Duodenal mucosa (tissue), 2 donors: ENCODE measurements around the gene SCARB1.

Experiments
- H3K27ac ChIP-seq: one replicate; pipeline ENCODE4 v1.7.0; 2013; ENCODE audit warnings: low read depth, low read length
- H3K27me3 ChIP-seq, 2 donors: one replicate each; pipeline ENCODE4 v1.7.0; 2013; ENCODE audit warnings: low read length in 2 of 2, control low read depth in 1 of 2; ENCODE audit not compliant: insufficient read depth in 2 of 2, control insufficient read depth in 1 of 2
- H3K36me3 ChIP-seq, 2 donors: one replicate each; pipeline ENCODE4 v1.7.0; 2013; ENCODE audit warnings: low read length in 2 of 2, control low read depth in 1 of 2; ENCODE audit not compliant: insufficient read depth in 2 of 2, control insufficient read depth in 1 of 2
- H3K4me1 ChIP-seq, 2 donors: one replicate each; pipeline ENCODE4 v1.7.0; 2013; ENCODE audit warnings: low read length in 2 of 2, control low read depth in 1 of 2; ENCODE audit not compliant: insufficient read depth in 2 of 2, control insufficient read depth in 1 of 2
- H3K4me3 ChIP-seq, 2 donors: one replicate each; pipeline ENCODE4 v1.7.0; 2013; ENCODE audit warnings: low read length in 2 of 2, low read depth in 1 of 2
- H3K9ac ChIP-seq, 2 donors: one replicate each; pipeline ENCODE4 v1.7.0; 2013; ENCODE audit warnings: low read length in 2 of 2, low read depth in 1 of 2
- H3K9me3 ChIP-seq, 2 donors: one replicate each; pipeline ENCODE4 v1.7.0; 2013; ENCODE audit warnings: low read length in 2 of 2, control low read depth in 1 of 2; ENCODE audit not compliant: control insufficient read depth in 1 of 2

The SCARB1 gene

GRCh38 chr12:124800506-124800905 is 63.2 kb downstream of the SCARB1 start:
- no peaks in the 10 kb centered on the region for H3K27me3 ChIP-seq
- H3K9me3 ChIP-seq = no peaks in the 10 kb centered on the region
- H3K4me1 ChIP-seq = peaks cover 10% of the 10 kb centered on the region in 2 donors
- H3K9ac ChIP-seq = no peak overlapping the region
- H3K4me3 ChIP-seq = no peak overlapping the region
- H3K36me3 ChIP-seq = peaks cover 6 to 37% of the 10 kb centered on the region in 2 donors
- H3K27ac ChIP-seq = no peak overlapping the region

- Histone ChIP-seq H3K9me3 (no peaks in the 10 kb centered on the region), H3K4me3 (no peak overlapping the region), H3K36me3 (peaks cover 4 to 39% of the 10 kb centered on the region in 2 donors), H3K27ac (no peak overlapping the region), H3K4me1 (peaks cover 0 to 7% of the 10 kb centered on the region in 2 donors), H3K9ac (no peak overlapping the region), H3K27me3 (no peaks in the 10 kb centered on the region)
Measured at GRCh38 chr12:124797321-124797720, 66.3 kb downstream of the SCARB1 start.

- no peak overlapping the region for H3K27ac ChIP-seq
- no peak overlapping the region for H3K4me3 ChIP-seq
- peaks cover 0 to 7% of the 10 kb centered on the region in 2 donors for H3K4me1 ChIP-seq
- H3K9ac ChIP-seq = no peak overlapping the region
- H3K9me3 ChIP-seq = no peaks in the 10 kb centered on the region
- peaks cover 3 to 42% of the 10 kb centered on the region in 2 donors for H3K36me3 ChIP-seq
- H3K27me3 ChIP-seq = no peaks in the 10 kb centered on the region
Measured at GRCh38 chr12:124796303-124796960, 67.2 kb downstream of the SCARB1 start.

GRCh38 chr12:124795081-124795948 is 68.3 kb downstream of the SCARB1 start:
- Histone ChIP-seq H3K36me3 (peaks cover 3 to 48% of the 10 kb centered on the region in 2 donors), H3K27me3 (no peaks in the 10 kb centered on the region)

DNA sequence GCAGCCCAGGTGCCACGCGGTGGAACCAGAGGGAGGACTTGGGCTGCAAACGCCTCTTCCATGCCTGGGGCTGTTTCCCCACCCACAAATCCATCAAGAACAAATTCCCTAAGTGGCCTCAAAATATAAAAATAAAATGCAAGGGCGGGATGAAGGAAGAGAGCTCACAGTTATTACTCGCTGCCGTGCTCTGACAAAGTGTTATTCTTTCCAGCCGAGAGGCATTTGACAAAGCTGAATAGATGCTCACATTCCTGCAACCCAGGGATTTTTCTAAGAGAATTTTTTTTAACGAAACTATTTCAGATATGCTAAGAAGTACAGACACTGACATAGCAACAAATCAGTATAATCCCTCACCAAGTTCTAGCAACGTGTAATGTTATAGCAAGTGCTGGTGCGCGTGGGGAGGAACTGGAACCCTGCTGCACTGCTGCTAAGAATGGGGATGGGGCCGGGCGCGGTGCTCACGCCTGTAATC is 70.7 kb downstream of the SCARB1 start:
- Histone ChIP-seq H3K9me3 (no peaks in the 10 kb centered on the region), H3K4me3 (no peak overlapping the region), H3K9ac (no peak overlapping the region), H3K27ac (no peak overlapping the region), H3K27me3 (no peaks in the 10 kb centered on the region), H3K36me3 (peaks cover 3 to 47% of the 10 kb centered on the region in 2 donors), H3K4me1 (peaks cover 0 to 7% of the 10 kb centered on the region in 2 donors)

More at GRCh38 chr12:124795081-124795948, 68.3 kb downstream of the SCARB1 start:
- Histone ChIP-seq H3K27ac (no peak overlapping the region), H3K4me3 (no peak overlapping the region), H3K9ac (no peak overlapping the region), H3K4me1 (peaks cover 0 to 7% of the 10 kb centered on the region in 2 donors), H3K9me3 (no peaks in the 10 kb centered on the region)

DNA sequence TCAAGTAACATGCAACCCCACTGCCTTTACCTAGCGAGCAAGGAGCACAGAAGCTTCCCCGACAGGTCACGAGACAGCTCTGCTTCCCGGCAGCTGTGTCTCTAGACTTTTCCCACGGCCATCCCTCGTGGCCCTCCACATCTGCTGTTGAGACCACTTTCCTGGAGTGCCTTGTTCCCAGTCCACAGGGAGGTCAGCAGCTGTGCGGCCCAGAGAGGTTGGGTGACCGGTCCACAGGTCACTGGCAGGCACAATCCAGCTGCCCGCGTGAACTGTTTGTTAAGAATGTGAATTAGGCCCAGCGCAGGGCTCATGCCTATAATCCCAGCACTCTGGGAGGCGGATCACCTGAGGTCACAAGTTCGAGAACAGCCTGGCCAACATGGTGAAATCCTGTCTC is 71.5 kb downstream of the SCARB1 start:
- no peak overlapping the region for H3K4me3 ChIP-seq
- peaks cover 0 to 7% of the 10 kb centered on the region in 2 donors for H3K4me1 ChIP-seq
- H3K9me3 ChIP-seq = no peaks in the 10 kb centered on the region
- H3K9ac ChIP-seq = no peak overlapping the region
- no peak overlapping the region for H3K27ac ChIP-seq
- peaks cover 0 to 43% of the 10 kb centered on the region in 2 donors for H3K36me3 ChIP-seq
- H3K27me3 ChIP-seq = no peaks in the 10 kb centered on the region

DNA sequence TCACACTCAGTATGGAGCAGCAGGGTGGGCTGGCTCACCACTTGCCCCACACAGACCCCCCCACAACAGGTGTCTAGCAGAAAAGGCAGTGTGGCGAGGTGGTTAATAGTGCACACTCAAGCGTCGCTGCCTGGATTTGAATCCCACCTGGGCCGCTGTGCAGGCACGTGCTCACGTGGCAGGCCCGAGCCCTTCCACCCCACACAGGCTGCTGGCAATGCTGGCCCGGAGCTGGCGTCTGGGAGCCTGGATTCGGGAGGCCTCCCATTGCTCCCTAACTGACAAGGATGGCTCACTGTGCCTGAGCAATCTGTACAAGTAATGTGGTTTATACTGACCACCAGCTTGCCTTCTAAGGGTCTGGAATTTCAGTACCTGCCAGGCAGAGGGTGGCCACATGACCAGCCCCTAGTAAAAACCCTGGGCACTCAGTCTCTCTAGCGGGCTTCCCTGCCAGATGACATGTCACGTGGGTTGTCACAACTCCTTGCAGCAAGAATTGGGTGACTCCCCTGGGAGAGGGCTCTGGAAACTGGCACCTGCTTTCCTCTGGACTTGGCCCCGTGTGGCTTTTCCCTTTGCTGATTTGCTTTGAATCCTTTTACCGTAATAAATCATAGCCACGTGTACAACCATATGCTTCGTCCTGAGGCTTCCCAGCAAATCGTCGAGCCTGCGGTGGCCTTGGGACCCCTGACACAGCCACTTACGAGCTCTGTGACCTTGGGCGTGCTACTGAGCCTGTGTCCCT is 72.8 kb downstream of the SCARB1 start:
- Histone ChIP-seq H3K36me3 (peaks cover 5 to 49% of the 10 kb centered on the region in 2 donors), H3K27ac (no peak overlapping the region)

DNA sequence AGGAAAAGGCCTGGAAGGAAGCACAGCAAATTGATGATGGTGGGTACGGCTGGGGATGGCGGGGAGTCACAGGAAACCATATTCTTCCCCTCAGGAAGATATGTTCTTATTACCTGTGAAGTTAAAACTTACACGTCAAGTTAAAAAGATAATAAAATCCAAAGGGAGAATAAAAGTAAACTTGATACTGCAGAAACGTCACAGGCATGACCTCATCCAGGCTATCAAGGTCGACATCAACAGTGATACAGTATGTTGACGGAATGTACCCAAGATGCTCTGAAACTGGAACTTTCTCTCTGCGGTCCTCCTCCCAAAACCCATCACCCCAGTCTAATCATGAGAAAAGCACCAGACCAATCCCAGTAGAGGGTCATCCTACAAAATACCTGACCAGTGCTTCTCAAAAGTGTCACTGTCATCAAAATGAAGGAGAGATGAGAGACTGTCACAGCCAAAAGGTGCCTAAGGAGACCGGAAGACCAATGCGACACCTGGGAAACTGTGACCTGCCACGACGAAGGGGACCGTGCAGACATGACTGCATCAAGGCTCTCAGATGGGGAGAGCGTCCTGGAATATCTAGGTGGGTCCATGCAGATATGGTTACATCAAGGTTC is 74.6 kb downstream of the SCARB1 start:
- H3K27ac ChIP-seq = no peak overlapping the region

More for the DNA sequence above, 72.8 kb downstream of the SCARB1 start:
- Histone ChIP-seq H3K4me3 (no peak overlapping the region), H3K27me3 (no peaks in the 10 kb centered on the region), H3K9ac (no peak overlapping the region), H3K4me1 (no peaks in the 10 kb centered on the region), H3K9me3 (no peaks in the 10 kb centered on the region)

GRCh38 chr12:124786061-124786964 is 77.4 kb downstream of the SCARB1 start:
- Histone ChIP-seq H3K4me3 (no peak overlapping the region), H3K36me3 (peaks cover 5 to 56% of the 10 kb centered on the region in 2 donors), H3K9me3 (no peaks in the 10 kb centered on the region), H3K4me1 (no peaks in the 10 kb centered on the region), H3K9ac (no peak overlapping the region), H3K27ac (no peak overlapping the region), H3K27me3 (no peaks in the 10 kb centered on the region)

More for the DNA sequence above, 74.6 kb downstream of the SCARB1 start:
- Histone ChIP-seq H3K9me3 (no peaks in the 10 kb centered on the region), H3K4me1 (no peaks in the 10 kb centered on the region), H3K27me3 (no peaks in the 10 kb centered on the region), H3K9ac (no peak overlapping the region), H3K36me3 (peaks cover 5 to 60% of the 10 kb centered on the region in 2 donors), H3K4me3 (no peak overlapping the region)
